Chondrocyte (in vitro differentiated cells): Measurements from ENCODE around the gene ATG16L2. TPM values are rescaled to one million over a fixed set of nuclear protein-coding genes. Genes with fewer than 3 reads are reported as not detected.

ENCODE experiments used
- DNase-seq: peaks from one replicate; pipeline ENCODE4 v3.0.0; 2021; ENCODE audit warnings: mixed read lengths, low spot score
- H3K27ac Mint-ChIP-seq: one replicate; pipeline ENCODE4 v1.8.0; 2021; ENCODE audit warnings: mild to moderate bottlenecking, moderate library complexity, mixed read lengths; ENCODE audit not compliant: unreplicated experiment
- H3K27me3 Mint-ChIP-seq: 2 replicates; pipeline ENCODE4 v1.8.0; 2021; ENCODE audit warnings: low read depth, mixed read lengths
- H3K36me3 Mint-ChIP-seq: 2 replicates; pipeline ENCODE4 v1.8.0; 2021; ENCODE audit warnings: low read depth, mixed read lengths
- H3K4me1 Mint-ChIP-seq: 2 replicates; pipeline ENCODE4 v1.8.0; 2021; ENCODE audit warnings: low read depth, mild to moderate bottlenecking, mixed read lengths
- H3K4me3 Mint-ChIP-seq: one replicate; pipeline ENCODE4 v1.8.0; 2021; ENCODE audit warnings: mild to moderate bottlenecking, moderate library complexity, mixed read lengths; ENCODE audit not compliant: unreplicated experiment
- H3K9me3 Mint-ChIP-seq: 2 replicates; pipeline ENCODE4 v1.8.0; 2021; ENCODE audit warnings: low read depth, mixed read lengths
- CTCF ChIP-seq: fragments of 200-600 bp; sonication (generic); IDR thresholded peaks from 2 replicates; pipeline ENCODE4 v1.5.0; 2021; ENCODE audit warnings: antibody characterized with exemption, mild to moderate bottlenecking, moderate library complexity
- total RNA-seq: library from RNA; stranded (reverse); gene quantifications from 3 replicates; pipeline ENCODE4 v1.2.1, GENCODE V29; 2021

ATG16L2 gene
- total RNA-seq, 1 donor from 2014 or later = 9.9 TPM

DNA sequence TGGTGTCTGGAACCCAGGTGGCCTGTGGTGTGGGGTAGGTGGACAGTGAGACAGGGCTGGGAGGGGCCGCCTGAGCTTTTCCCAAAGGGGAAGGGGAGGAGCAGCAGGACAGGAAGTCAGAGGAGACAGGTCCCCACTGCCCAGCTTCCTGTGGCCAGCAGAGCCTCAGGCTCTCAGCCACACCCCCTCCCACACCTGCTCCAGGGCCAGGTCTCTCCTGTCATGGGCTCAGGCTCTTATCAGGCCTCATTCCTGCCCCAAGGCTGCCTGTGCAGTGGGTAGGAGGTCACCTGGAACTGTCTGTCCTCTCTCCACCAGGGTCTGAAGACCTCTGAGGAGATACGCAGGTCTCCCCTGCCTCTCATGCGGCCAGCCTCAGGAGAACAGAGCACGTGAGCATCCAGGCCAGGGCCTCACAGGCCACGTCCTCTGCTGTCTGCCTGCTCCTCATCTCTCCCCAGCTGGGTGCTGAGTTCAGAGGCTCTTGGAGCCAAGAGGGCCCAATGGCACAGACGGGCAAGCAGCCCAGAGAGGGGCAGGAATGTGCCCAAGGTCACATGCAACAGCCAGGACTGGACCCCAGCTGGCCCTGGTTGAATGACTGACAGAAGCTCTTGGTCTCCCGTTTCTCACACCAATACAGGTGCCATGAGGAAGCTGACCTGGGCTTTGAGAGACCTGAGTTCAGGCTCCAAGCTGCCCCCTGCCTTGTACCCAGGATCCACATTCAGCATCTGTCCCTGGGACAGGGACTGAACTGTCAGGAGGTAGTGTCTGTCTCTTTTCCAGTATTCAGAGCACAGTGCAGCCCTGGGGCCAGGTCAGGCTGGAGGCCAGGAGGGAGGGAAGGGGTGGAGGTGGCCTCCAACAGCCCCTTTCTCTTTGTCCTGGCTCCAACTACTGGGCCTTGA is 37.1 kb upstream of the ATG16L2 start:
- H3K36me3 Mint-ChIP-seq = peaks cover 1% of the 10 kb centered on the region
- no peaks in the 10 kb centered on the region for H3K27me3 Mint-ChIP-seq

GRCh38 chr11:72777755-72778278 is 36.4 kb upstream of the ATG16L2 start:
- Mint-ChIP-seq H3K27ac (no peak overlapping the region), H3K27me3 (no peaks in the 10 kb centered on the region), H3K9me3 (no peaks in the 10 kb centered on the region), H3K4me1 (peaks cover 85% of the 10 kb centered on the region), H3K36me3 (peaks cover 1% of the 10 kb centered on the region), H3K4me3 (no peak overlapping the region)
- no peak for DNase-seq
- TF ChIP-seq CTCF = no peak

More for the DNA sequence above, 37.1 kb upstream of the ATG16L2 start:
- Mint-ChIP-seq H3K4me3 (no peak overlapping the region), H3K9me3 (no peaks in the 10 kb centered on the region), H3K27ac (no peak overlapping the region), H3K4me1 (peaks cover 85% of the 10 kb centered on the region)
- no peak for TF ChIP-seq CTCF
- DNase-seq = peak; percentile 82

DNA sequence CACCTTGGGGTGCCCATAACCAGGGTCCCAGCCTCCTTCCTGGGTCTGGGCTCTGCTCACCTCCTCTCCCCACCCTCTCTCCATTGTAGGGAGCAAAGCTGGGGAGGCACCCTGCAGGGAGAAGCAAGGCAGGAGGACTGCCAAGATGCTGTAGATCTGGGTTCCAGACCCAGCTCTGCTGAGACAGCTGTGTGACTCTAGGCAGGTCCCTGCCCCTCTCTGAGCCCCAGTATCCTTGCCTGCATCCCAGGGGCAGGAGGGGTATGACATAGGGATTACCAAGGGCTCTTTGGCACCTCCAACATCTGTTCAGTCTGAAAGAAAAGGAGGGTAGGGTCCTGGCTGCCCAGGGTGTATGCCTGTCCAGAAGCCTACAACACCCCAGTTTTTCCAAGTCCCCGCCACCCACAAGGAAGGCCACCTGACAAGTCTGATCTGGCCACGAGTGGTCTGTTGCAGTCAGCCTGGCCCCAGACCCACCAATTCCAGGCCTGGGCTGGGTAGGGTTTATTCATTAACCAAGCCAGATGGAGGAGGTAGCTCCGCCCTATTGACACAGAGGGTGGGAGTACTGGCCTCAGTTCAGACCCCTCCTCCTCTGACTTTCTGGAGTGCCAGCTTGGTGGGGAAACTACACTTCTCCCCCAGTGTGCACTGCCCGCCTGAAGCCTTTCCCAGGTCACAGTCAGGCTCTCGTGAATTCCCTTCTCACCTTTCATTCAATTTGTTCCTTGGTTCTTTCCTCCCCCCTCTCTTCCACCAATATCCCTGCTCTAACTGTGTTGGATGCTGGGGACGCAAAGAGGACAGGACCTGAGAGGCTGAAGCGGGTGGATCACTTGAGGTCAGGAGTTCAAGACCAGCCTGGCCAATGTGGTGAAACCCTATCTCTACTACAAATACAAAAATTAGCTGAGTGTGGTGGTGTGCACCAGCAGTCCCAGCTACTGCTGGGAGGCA is 35.4 kb upstream of the ATG16L2 start:
- Mint-ChIP-seq H3K27me3 (no peaks in the 10 kb centered on the region), H3K9me3 (no peaks in the 10 kb centered on the region), H3K27ac (no peak overlapping the region), H3K4me1 (peaks cover 78% of the 10 kb centered on the region), H3K4me3 (peak overlapping the region; percentile 56), H3K36me3 (peaks cover 1% of the 10 kb centered on the region)
- no peak for DNase-seq
- TF ChIP-seq CTCF = no peak

GRCh38 chr11:72779495-72780128 is 34.6 kb upstream of the ATG16L2 start:
- peaks cover 1% of the 10 kb centered on the region for H3K36me3 Mint-ChIP-seq
- no peak overlapping the region for H3K27ac Mint-ChIP-seq
- H3K4me1 Mint-ChIP-seq = peaks cover 71% of the 10 kb centered on the region
- peak overlapping the region; percentile 56 for H3K4me3 Mint-ChIP-seq
- no peak for DNase-seq
- no peak for TF ChIP-seq CTCF
- H3K27me3 Mint-ChIP-seq = no peaks in the 10 kb centered on the region
- H3K9me3 Mint-ChIP-seq = no peaks in the 10 kb centered on the region
